D341Med (cell line): ENCODE data around the gene ARHGEF1.
"Not testable (repeated sequence)": the region's sequence is repeated elsewhere in the genome, so short reads cannot be mapped to it uniquely, and the experiment has no call there.

Experiments
- DNase-seq: peaks from one replicate; pipeline ENCODE4 v3.0.0; 2012; ENCODE audit warnings: low spot score

ARHGEF1 gene

DNA sequence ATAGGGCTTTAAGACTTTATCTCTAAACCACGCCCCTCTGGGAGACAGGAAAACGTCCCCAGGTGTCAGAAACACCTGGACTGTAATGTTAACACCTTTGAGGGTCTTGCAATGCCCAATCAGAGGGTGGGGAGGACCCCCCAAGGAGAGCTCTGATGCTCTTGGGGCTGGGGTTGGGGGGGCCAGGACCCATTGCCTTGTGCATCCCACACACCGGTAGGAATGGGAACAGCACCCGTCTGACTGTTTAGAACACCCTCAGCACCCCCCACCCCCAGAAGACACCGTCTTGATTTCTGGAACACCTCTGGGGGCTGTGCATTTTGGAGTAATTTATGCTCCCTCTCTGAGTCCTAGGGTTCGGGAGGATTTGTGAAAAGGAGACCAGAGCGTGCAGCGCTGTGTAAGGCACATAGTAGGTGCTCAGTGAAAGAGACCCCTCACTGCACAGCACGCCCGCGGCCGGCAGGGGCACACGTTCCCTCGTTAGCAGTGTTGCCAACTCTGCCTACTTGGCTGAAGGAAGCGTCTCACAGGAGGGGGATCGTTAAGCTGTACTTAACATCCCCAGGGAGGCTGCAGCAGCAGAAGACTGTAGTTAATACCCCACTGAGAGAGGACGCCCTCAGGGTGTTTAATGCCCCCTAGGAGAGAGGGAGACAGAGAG, 48.1 kb downstream of the ARHGEF1 start:
- DNase-seq, result peak; percentile 90

DNA sequence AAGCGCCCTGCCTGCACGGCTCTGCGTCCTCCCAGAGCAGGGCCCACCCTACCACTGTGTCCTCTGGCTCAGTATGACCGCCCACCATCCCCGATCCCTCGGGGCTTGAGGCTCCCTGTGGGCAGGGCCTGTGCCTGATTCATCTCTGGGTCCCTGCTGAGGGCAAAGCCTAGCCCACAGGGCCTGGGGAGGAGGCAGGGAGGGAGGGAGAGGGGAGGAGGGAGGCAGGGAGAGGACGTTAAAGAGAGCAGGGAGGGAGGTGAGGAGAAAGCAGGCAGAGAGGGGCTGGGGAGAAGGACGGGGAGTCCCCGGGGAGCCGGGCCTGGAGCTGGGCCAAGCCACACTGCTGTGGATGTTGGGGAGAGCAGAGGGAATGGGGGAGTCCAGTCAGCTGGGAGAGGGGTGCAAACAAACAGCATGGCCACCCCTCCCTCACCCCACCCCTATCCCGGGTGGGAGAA, 49.3 kb downstream of the ARHGEF1 start:
- DNase-seq, result peak; percentile 52

GRCh38 chr19:41932720-41933332, 49.8 kb downstream of the ARHGEF1 start:
- DNase-seq, result peak; percentile 58

DNA sequence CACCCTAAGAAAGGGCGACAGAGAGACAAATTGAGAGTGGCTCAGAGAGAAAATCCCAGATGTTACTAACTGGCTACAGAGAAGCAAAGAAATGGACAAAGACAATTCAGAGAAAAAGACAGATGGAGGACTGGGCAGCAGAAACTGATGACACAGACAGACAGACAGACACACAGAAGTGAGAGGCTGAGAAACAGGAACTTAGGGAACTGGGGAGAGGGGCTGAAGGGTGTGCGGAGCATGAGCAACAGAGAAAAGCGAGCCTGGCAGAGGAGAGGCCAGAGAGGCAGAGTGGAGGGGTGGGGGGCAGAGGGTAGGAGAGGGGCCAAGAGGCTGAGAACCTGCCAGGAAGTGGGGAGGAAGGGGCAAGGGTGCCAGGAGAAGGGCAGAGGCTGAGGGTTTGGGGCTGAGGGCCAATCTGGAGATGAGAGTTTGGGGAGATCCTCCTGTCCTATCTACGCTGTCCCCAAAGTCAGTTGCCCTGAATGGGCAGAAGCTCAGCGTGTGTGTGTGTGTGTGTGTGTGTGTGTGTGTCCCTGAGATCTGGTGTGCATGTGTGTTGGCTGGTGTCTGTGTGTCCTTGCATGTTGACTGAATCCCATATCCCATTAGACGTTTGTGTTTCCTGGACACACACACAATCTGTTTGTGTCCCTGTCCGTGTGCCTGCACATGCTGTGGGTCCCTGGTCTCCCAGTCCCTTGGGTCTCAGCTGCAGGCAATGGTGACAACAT, 50.9 kb downstream of the ARHGEF1 start:
- DNase-seq, result no peak

DNA sequence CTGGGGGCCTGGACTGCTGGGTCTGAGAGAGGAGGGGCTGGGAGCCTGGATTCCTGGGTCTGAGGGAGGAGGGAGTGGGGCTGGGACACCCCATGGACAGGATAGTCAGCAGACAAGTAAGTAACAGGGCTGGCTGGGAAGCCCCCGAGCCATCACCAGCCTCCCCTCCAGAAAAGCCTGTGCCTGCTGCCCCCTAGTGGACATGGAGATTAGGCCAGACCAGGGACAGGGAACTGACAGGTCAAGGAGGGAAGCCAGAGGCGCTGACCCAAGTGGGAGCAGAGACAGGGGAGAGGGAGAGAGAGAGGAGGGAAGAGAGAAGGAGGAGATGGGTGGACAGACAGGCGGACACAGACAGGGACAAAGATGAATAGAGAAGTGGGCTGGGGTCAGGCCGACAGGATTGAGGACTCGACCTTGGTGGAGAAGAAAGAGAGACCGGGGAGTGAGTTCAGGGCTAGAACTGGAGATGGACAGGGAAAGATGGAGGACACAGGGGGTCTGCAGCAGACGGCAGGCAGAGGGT, 51.9 kb downstream of the ARHGEF1 start:
- peak; percentile 80 for DNase-seq

GRCh38 chr19:41935760-41936415, 52.9 kb downstream of the ARHGEF1 start:
- peak; percentile 57 for DNase-seq

- DNase-seq, result no peak
These were observed 53.4 kb downstream of the ARHGEF1 start for GRCh38 chr19:41936416-41936850.

GRCh38 chr19:41936961-41937360, 54.0 kb downstream of the ARHGEF1 start:
- no peak for DNase-seq

DNA sequence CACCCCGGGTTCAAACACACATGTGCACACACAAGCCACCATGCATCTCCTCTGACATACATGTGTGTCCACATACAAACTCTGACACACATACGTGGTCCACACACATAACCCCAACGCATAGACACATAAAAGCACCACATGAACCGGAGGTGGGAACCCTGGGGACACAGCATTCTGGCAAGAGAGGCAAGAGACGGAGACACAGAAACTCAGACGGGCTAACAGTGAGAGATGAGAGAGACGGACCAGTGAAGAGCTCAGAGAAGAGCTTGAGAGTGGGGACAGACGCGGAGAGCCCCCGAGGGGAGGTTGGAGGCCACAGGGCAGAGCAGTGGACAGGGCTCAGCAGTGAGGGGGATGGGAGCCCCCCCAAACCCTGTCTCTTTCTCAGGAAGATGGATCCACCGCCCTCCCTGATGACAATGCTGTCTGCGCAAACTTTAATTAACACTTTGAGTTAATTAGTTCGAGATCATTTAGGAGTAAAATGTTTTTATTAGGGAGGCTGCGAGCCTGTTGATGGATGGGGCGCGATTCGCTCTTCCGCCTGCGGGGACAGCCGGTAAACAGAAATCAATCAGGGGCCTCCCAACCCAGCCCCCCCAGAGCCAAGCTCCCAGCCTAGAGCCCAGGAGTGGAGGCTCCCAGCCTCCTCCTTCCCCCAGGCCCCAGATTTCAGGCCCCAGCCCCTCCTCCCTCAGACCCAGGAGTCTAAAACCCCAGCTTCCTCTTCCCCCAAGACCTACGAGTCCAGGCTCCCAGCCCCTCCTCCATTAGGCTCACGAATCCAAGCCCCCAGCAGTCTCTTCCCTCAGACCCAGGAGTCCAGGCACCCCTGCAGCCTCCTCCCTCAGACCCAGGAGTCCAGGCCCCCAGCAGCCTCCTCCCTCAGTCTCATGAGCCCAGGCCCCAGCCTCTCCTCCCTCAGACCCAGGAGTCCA, 54.8 kb downstream of the ARHGEF1 start:
- DNase-seq, result peak; percentile 54

DNA sequence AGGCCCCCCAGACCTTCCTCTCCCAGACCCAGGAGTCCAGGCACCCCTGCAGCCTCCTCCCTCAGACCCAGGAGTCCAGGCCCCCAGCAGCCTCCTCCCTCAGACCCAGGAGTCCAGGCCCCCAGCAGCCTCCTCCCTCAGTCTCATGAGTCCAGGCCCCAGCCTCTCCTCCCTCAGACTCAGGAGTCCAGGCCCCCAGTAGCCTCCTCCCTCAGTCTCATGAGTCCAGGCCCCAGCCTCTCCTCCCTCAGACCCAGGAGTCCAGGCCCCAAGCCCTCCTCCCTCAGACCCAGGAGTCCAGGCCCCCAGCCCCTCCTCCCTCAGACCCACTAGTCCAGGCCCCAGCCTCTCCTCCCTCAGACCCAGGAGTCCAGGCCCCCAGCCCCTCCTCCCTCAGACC, 56.2 kb downstream of the ARHGEF1 start:
- DNase-seq, result not testable (repeated sequence)

GRCh38 chr19:41939861-41940730, 57.1 kb downstream of the ARHGEF1 start:
- peak; percentile 53 for DNase-seq

DNA sequence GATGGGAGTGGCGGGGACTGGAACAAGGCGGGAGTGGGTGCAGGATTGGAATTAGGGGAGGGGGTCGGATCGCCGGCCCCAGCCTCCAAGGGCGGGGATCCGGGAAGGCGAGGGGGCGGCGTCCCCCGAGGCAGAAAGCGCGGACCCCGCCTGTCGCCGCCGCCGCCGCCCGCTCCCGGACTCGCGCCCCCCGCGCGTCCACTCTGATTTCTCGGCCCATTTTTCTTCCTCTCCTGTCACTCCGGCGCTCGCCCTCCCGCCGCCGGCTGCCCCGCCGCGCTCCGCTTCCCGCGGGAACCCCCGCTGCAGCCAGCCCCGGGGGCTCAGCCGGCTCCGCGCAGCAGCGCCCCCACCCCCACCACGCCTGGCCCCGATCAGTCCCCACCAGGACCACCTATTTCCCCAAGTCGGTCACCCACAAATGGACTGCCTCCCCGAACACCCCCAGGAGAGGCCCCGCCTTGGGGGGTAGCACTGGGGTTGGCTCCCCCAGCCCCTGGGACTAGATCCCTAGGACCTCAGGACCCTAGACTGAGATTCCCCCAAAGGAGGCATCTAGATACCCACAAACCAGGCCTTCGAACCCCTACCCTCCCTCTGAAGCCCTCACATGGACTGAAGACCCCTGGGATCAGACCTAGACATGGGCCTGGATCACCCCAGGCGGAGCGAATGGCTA, 57.9 kb downstream of the ARHGEF1 start:
- DNase-seq, result no peak

DNA sequence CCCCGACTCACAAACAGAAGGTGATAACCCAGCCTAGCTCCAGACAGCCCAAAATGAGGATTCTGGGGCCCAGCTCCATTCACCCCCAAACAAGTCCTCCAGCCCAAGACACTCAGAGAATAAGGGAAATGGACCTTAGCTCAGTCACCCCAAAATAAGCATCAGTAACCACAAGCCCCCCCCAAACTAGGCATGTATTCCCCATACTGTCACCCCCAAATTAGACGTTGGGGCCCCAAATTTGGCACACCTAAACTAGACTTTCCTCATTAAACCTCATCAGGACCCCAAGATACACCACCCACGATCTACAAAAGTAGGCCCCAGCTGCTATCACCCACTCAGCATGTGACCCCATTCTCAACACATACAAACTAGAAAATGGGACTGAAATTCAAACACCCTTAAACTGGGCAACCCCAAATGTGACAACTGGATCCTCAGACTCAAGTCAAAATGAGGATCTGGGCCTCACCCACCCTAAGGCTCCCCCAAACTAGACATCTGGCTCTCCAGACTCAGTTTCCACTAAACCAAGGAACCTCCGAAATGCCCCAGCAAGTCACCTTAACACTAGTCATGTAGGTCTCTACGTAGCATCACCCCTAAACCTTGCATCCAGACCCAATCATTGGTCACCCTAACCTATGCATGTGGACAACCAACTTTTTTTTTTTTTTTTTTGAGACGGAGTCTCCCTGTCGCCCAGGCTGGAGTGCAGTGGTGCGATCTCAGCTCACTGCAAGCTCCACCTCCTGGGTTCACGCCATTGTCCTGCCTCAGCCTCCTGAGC, 58.6 kb downstream of the ARHGEF1 start:
- no peak for DNase-seq

GRCh38 chr19:41944336-41944735, 61.4 kb downstream of the ARHGEF1 start:
- no peak for DNase-seq

- DNase-seq, result no peak
These were observed 62.3 kb downstream of the ARHGEF1 start for GRCh38 chr19:41945135-41945766.

DNA sequence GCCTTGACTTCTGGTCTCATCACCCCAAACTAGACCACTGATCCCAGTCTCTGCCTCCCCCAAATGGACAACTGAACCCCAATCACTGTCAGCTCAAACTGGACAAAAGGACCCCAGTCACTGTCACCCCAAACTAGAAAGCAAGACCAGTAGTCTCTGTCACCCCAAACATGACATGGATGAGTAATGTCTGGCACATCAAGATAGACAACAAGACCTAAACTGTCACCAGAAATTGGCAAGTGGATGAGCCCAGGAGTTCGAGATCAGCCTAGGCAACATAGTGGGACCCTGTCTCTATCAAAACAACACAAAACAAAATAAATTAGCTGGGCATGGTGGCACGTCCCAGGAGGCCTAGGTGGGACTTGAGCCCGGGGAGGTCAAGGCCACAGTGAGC, 64.1 kb downstream of the ARHGEF1 start:
- no peak for DNase-seq

GRCh38 chr19:41951686-41952172, 68.7 kb downstream of the ARHGEF1 start:
- DNase-seq, result peak; percentile 91

GRCh38 chr19:41955521-41955920, 72.5 kb downstream of the ARHGEF1 start:
- DNase-seq, result no peak
